ENCODE data around the gene PHB1.
"Not testable (repeated sequence)": the region's sequence is repeated elsewhere in the genome, so short reads cannot be mapped to it uniquely, and the experiment has no call there.

The PHB1 gene

GRCh38 chr17:49406421-49407061, 8.1 kb downstream of the PHB1 start:
- DNase-seq (ENCODE audit: low spot score) = no peak

- DNase-seq (ENCODE audit: low spot score) = no peak
These were observed 9.8 kb downstream of the PHB1 start for GRCh38 chr17:49404906-49405305.

- DNase-seq (ENCODE audit: low spot score) = no peak
These were observed 10.3 kb downstream of the PHB1 start for GRCh38 chr17:49404361-49404760.

- no peak for DNase-seq (ENCODE audit: low spot score)
These were observed 11.0 kb downstream of the PHB1 start for GRCh38 chr17:49403514-49404289.

- no peak for DNase-seq (ENCODE audit: low spot score)
These were observed 12.0 kb downstream of the PHB1 start for GRCh38 chr17:49402706-49403105.

GRCh38 chr17:49401971-49402611, 12.6 kb downstream of the PHB1 start:
- peak; percentile 87 for DNase-seq (ENCODE audit: low spot score)

- no peak for DNase-seq (ENCODE audit: low spot score)
These were observed 14.7 kb downstream of the PHB1 start for GRCh38 chr17:49399995-49400394.

GRCh38 chr17:49397586-49397985, 17.1 kb downstream of the PHB1 start:
- DNase-seq (ENCODE audit: low spot score) = no peak

GRCh38 chr17:49393491-49394255, 21.0 kb downstream of the PHB1 start:
- peak; percentile 44 for DNase-seq (ENCODE audit: low spot score)

GRCh38 chr17:49390548-49391324, 23.9 kb downstream of the PHB1 start:
- peak; percentile 85 for DNase-seq (ENCODE audit: low spot score)

GRCh38 chr17:49389514-49390347, 25.0 kb downstream of the PHB1 start:
- not testable (repeated sequence) for DNase-seq (ENCODE audit: low spot score)

GRCh38 chr17:49388692-49389513, 25.8 kb downstream of the PHB1 start:
- DNase-seq (ENCODE audit: low spot score) = no peak

- no peak for DNase-seq (ENCODE audit: low spot score)
These were observed 26.4 kb downstream of the PHB1 start for GRCh38 chr17:49388290-49388640.

- DNase-seq (ENCODE audit: low spot score) = no peak
These were observed 27.0 kb downstream of the PHB1 start for GRCh38 chr17:49387498-49388289.

- no peak for DNase-seq (ENCODE audit: low spot score)
These were observed 28.3 kb downstream of the PHB1 start for GRCh38 chr17:49386373-49386772.

- DNase-seq (ENCODE audit: low spot score) = no peak
These were observed 29.7 kb downstream of the PHB1 start for GRCh38 chr17:49384951-49385350.

GRCh38 chr17:49383060-49383459, 31.6 kb downstream of the PHB1 start:
- no peak for DNase-seq (ENCODE audit: low spot score)

- no peak for DNase-seq (ENCODE audit: low spot score)
These were observed 32.1 kb downstream of the PHB1 start for GRCh38 chr17:49382556-49382955.

- no peak for DNase-seq (ENCODE audit: low spot score)
These were observed 32.9 kb downstream of the PHB1 start for GRCh38 chr17:49381793-49382192.
